ENCODE data around the gene PTCHD1.

The PTCHD1 gene

GRCh38 chrX:23364416-23364815 is 29.8 kb downstream of the PTCHD1 start:
- DNase-seq: no peak

GRCh38 chrX:23365541-23365940 is 30.9 kb downstream of the PTCHD1 start:
- DNase-seq: no peak

- no peak for DNase-seq
These were observed 32.3 kb downstream of the PTCHD1 start for GRCh38 chrX:23366914-23367313.

- no peak for DNase-seq
These were observed 34.4 kb downstream of the PTCHD1 start for GRCh38 chrX:23369027-23369426.

- DNase-seq: no peak
These were observed 37.7 kb downstream of the PTCHD1 start for GRCh38 chrX:23372220-23372902.

GRCh38 chrX:23373129-23373804 is 38.6 kb downstream of the PTCHD1 start:
- DNase-seq: no peak

- no peak for DNase-seq
These were observed 39.6 kb downstream of the PTCHD1 start for GRCh38 chrX:23374291-23374690.

- no peak for DNase-seq
These were observed 41.9 kb downstream of the PTCHD1 start for GRCh38 chrX:23376581-23376980.

- DNase-seq: no peak
These were observed 45.9 kb downstream of the PTCHD1 start for GRCh38 chrX:23380581-23380980.

GRCh38 chrX:23381099-23382087 is 46.7 kb downstream of the PTCHD1 start:
- DNase-seq: no peak

GRCh38 chrX:23382572-23382971 is 47.9 kb downstream of the PTCHD1 start:
- no peak for DNase-seq

GRCh38 chrX:23383411-23383810 is 48.8 kb downstream of the PTCHD1 start:
- DNase-seq: no peak

- no peak for DNase-seq
These were observed 50.6 kb downstream of the PTCHD1 start for GRCh38 chrX:23385242-23385641.

- DNase-seq: no peak
These were observed 51.6 kb downstream of the PTCHD1 start for GRCh38 chrX:23386260-23386659.

GRCh38 chrX:23386726-23387125 is 52.1 kb downstream of the PTCHD1 start:
- no peak for DNase-seq

- DNase-seq: no peak
These were observed 53.0 kb downstream of the PTCHD1 start for GRCh38 chrX:23387550-23388184.

- DNase-seq: no peak
These were observed 54.6 kb downstream of the PTCHD1 start for GRCh38 chrX:23389196-23389792.

- DNase-seq: no peak
These were observed 56.3 kb downstream of the PTCHD1 start for GRCh38 chrX:23390979-23391378.

GRCh38 chrX:23392195-23392594 is 57.5 kb downstream of the PTCHD1 start:
- no peak for DNase-seq

GRCh38 chrX:23394421-23394820 is 59.8 kb downstream of the PTCHD1 start:
- no peak for DNase-seq

- DNase-seq: no peak
These were observed 61.6 kb downstream of the PTCHD1 start for GRCh38 chrX:23396263-23396662.

GRCh38 chrX:23398570-23398969 is 63.9 kb downstream of the PTCHD1 start:
- DNase-seq: no peak

GRCh38 chrX:23403849-23404248 is 69.2 kb downstream of the PTCHD1 start:
- DNase-seq: no peak

Data from activated effector memory CD4-positive, alpha-beta T cell treated with Interleukin-2 at 50 U/mL for 16 hours (primary cell).